ENCODE measurements around the gene CCR8.

DNA sequence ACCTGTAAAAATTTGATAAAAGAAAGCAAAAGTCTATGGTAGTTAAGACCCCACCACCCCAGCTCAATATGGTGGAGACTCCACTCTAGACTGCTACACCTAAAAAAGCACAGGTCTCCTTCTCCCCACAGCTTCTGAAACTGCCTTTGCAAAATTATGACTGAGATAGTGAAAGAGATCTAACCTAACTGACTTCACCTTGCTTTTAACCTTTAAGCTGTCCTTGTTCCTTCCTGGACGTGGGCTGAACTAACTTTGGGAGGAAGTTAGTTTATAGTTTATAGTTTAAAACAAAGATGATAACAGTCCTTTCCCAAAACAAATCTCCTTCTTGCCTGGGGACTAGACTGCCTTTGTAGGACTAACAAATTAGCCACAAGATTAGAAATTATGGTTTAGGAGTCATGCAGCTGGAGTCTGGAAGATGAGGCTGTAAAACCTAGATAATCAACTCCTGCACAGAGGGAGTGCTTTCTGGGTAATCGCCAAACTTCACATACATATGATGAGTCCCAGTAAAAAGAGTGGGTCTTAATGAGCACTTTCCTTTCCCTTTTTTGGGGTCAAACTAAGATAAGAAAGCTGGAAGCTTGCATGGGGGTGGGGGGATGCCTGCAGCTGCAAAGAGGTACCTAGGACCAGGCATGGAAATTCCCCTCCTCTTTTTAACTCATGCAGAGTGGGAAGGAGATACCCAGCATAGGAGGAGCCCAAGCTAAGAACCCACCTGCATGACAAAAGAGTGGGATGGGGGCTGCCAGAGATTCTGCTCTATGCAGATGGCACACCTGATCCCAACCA is 17.5 kb downstream of the CCR8 start:
- no peak for TF ChIP-seq EZH2 (IDR thresholded peaks at IDR 0.05; ENCODE audit: low read depth)
- TF ChIP-seq, protein P1, sequence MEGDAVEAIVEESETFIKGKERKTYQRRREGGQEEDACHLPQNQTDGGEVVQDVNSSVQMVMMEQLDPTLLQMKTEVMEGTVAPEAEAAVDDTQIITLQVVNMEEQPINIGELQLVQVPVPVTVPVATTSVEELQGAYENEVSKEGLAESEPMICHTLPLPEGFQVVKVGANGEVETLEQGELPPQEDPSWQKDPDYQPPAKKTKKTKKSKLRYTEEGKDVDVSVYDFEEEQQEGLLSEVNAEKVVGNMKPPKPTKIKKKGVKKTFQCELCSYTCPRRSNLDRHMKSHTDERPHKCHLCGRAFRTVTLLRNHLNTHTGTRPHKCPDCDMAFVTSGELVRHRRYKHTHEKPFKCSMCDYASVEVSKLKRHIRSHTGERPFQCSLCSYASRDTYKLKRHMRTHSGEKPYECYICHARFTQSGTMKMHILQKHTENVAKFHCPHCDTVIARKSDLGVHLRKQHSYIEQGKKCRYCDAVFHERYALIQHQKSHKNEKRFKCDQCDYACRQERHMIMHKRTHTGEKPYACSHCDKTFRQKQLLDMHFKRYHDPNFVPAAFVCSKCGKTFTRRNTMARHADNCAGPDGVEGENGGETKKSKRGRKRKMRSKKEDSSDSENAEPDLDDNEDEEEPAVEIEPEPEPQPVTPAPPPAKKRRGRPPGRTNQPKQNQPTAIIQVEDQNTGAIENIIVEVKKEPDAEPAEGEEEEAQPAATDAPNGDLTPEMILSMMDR (conservative IDR thresholded peaks at IDR 0.05): no peak

Data from PC-9 (cell line).